ENCODE results near the gene CDC42EP4. TPM values are rescaled to one million over a fixed set of nuclear protein-coding genes. Genes with fewer than 3 reads are reported as not detected.

CDC42EP4 gene
- 100 to 1,000 TPM in 3 of 4 donors, 10 to 100 TPM in 1; 93.3 to 121 (median 117) TPM for total RNA-seq

- peak; percentile 90 to 93 for DNase-seq (ENCODE audit: low spot score in 2 of 2)
- no peaks in the 10 kb centered on the region for H3K36me3 ChIP-seq
- WGBS, 2 donors, result 1 to 5% methylated on average over 18 to 57 of the region's 71 CpGs
- no peaks in the 10 kb centered on the region for H3K9me3 ChIP-seq
- peaks cover 0 to 38% (median 28%) of the 10 kb centered on the region in 4 donors for H3K4me1 ChIP-seq
- H3K4me3 ChIP-seq, result peak within 1 kb of the TSS; percentile 90 to 99 (median 96)
- H3K27me3 ChIP-seq, result no peaks in the 10 kb centered on the region
- TF ChIP-seq CTCF (IDR thresholded peaks at IDR 0.05) (peak in 1 of 5 experiments; percentile 22), POLR2A (IDR thresholded peaks at IDR 0.05) (peak; percentile 96 to 99), EP300 (IDR thresholded peaks at IDR 0.05) (peak; percentile 66 to 99)
- peak within 1 kb of the TSS; percentile 95 to 99 (median 99) for H3K27ac ChIP-seq
These were observed at the start of gene CDC42EP4 for GRCh38 chr17:73311781-73312641. CDC42EP4 (minus strand) TSS chr17:73312001; CDS start chr17:73286500, 25,501 bp downstream.

- H3K27me3 ChIP-seq, result no peaks in the 10 kb centered on the region
- H3K9me3 ChIP-seq, result no peaks in the 10 kb centered on the region
- H3K4me3 ChIP-seq, result no peak overlapping the region
- peaks cover 0 to 23% (median 17%) of the 10 kb centered on the region in 4 donors for H3K4me1 ChIP-seq
- WGBS, 2 donors, result 79 to 80% methylated on average over 24 to 29 of the region's 29 CpGs
- no peaks in the 10 kb centered on the region for H3K36me3 ChIP-seq
- H3K27ac ChIP-seq, result no peak overlapping the region
- no peak for DNase-seq (ENCODE audit: low spot score in 2 of 2)
- no peak for TF ChIP-seq CTCF (IDR thresholded peaks at IDR 0.05)
- TF ChIP-seq POLR2A (IDR thresholded peaks at IDR 0.05), result no peak
- no peak for TF ChIP-seq EP300 (IDR thresholded peaks at IDR 0.05)
These were observed 49.4 kb upstream of the CDC42EP4 start for GRCh38 chr17:73360961-73361761.

- Histone ChIP-seq H3K36me3 (no peaks in the 10 kb centered on the region), H3K27ac (no peak overlapping the region), H3K4me3 (no peak overlapping the region), H3K27me3 (no peaks in the 10 kb centered on the region), H3K4me1 (peaks cover 0 to 19% (median 8%) of the 10 kb centered on the region in 4 donors), H3K9me3 (no peaks in the 10 kb centered on the region)
- DNase-seq (ENCODE audit: low spot score in 2 of 2), result no peak
- 81% methylated on average over 7 of the region's 7 CpGs for WGBS, 2 donors
- TF ChIP-seq EP300 (IDR thresholded peaks at IDR 0.05) (no peak), POLR2A (IDR thresholded peaks at IDR 0.05) (no peak), CTCF (IDR thresholded peaks at IDR 0.05) (no peak)
These were observed 48.2 kb upstream of the CDC42EP4 start for GRCh38 chr17:73359987-73360410.

- Histone ChIP-seq H3K27ac (no peak overlapping the region), H3K4me1 (peaks cover 0 to 16% (median 6%) of the 10 kb centered on the region in 4 donors)
- 74 to 78% methylated on average over 10 of the region's 10 CpGs for WGBS, 2 donors
These were observed 47.6 kb upstream of the CDC42EP4 start for GRCh38 chr17:73359352-73359751.

More at GRCh38 chr17:73359352-73359751, 47.6 kb upstream of the CDC42EP4 start:
- Histone ChIP-seq H3K36me3 (no peaks in the 10 kb centered on the region), H3K27me3 (no peaks in the 10 kb centered on the region), H3K9me3 (no peaks in the 10 kb centered on the region), H3K4me3 (no peak overlapping the region)
- TF ChIP-seq EP300 (IDR thresholded peaks at IDR 0.05), result no peak
- no peak for TF ChIP-seq CTCF (IDR thresholded peaks at IDR 0.05)
- no peak for TF ChIP-seq POLR2A (IDR thresholded peaks at IDR 0.05)
- DNase-seq (ENCODE audit: low spot score in 2 of 2), result no peak

Data from tibial nerve (tissue), 4 donors.